Mammary epithelial cell (primary cell): ENCODE results near the gene SLC39A1.

ENCODE experiments used
- CTCF ChIP-seq, 2 donors: IDR thresholded peaks in 1 of 2; conservative IDR thresholded peaks in 1 of 2; 2 replicates each; pipeline ENCODE4 v1.5.1; 2011 to 2012; ENCODE audit warnings: inconsistent platforms in 2 of 2, low read length in 2 of 2, mild to moderate bottlenecking in 2 of 2, control low read depth in 1 of 2, low read depth in 1 of 2; ENCODE audit not compliant: insufficient read depth in 1 of 2; ENCODE audit errors: extremely low read depth in 1 of 2
- EZH2 ChIP-seq: IDR thresholded peaks from 2 replicates; pipeline ENCODE4 v1.6.1; 2012; ENCODE audit warnings: low read length, inconsistent platforms, borderline replicate concordance

DNA sequence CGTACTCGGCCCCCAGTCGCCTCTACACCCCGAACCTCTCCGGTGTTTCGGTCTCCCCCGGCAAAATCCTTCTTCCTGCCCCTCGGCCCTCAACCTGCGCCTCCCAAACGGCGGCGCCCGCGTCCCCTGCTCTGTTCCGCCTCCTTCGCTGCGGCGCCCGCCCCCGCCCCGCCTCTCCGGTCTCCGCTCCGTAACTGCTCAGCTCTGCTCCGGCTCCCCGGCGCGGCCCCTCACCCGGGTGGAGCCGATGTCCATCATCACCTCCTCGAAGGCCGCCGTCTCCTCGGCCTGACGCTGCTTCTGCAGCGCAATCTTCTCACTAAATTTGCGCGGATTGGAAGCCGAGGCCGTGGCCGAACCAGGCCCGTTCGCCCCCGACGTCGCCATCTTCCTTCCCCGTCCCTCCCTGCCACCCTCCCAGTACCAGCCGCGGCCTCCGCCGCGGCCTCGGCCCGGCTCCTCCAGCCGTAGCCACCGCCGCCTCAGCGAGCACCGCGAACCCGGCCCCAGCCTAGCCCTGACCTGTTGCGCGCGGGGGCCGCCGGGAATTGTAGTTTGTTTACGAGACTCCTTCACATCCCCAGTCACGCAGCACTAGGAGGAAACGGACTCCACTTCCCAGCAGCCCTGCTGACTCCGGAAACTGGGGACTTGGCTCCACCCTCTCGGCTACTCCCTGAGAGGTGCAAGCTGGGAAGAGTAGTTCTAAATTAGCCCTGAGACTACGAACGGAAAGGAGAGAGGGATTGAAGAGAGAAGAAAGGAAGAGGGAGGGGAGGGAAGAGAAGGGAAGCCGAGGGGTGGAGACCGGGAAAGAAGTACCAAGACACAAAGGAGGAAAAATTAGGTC lies 5.0 kb downstream of the SLC39A1 start, which contains the start of gene CRTC2:
- TF ChIP-seq EZH2 (no peak), CTCF (conservative IDR thresholded peaks at IDR 0.05 in 1 of 2, IDR thresholded peaks at IDR 0.05 in 1 of 2; ENCODE audit: extremely low read depth in 1 of 2, insufficient read depth in 1 of 2, low read depth in 1 of 2, low read length in 2 of 2) (no peak)
